Stimulated activated CD8-positive, alpha-beta memory T cell treated with anti-CD3 and anti-CD28 coated beads, Interleukin-7, amount 100 ng/mL, for 4 hours (primary cell): ENCODE measurements around the gene STX11.
"Not testable (repeated sequence)": the region's sequence is repeated elsewhere in the genome, so short reads cannot be mapped to it uniquely, and the experiment has no call there.

Experiments used
- DNase-seq, 2 donors: peaks; one replicate each; pipeline ENCODE4 v3.0.0-alpha.2; 2020; ENCODE audit warnings: low read depth in 2 of 2

The STX11 gene

DNA sequence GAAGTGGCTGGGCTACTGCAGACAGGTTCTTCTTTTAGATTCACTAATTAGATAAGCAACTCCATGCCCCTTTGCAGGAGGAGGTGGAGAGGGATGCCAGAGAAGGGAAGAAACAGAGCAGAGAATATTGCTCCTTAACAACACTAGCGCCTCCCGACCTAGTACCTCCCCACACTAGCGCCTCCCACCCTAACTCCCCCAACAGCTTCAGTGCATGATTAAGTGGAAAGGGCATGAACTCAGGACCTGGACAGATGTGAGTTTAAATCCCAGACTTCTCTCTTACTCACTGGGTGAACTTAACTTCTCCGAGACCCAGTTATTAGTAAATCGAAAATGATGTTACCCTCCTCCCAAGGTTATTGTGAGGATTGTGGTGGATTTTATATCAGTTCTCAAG is 25.7 kb downstream of the STX11 start:
- no peak for DNase-seq

DNA sequence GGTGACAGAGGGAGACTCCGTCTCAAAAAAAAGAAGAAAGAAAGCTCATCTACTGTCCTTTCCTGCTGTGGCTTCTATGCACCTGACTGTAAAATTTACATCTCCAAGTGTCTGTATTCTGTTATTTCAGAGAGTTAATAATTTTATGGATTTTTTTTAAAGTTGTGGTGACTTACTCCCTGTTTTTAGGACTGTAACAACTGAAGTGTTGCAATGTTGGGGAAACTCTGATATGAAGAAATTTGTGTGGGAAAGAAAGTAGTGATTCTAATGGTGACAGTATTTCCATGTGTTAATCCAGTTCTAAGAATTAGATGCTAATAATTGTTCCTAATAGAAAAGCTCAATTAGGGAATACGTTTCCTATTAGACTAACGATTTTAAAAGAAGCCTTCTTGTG is 27.4 kb downstream of the STX11 start:
- no peak for DNase-seq

DNA sequence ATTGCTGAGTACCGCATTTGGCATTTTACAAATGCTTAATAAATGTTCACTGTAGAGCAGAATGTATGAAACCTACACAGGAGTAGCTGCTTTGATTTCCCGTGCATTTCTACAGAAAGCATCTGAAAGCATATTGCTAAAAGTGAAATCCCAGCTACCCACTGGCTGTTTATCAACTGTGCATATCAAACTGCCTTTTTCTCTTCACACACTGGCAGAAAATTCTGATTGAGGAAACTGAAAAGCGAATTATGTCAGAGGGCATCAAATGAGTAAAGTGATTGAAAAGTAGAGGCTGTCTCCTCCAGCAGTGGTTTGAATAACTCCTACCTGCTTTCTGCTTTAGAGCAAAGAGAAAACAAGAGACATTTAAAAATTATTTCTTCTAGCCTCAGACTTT is 28.0 kb downstream of the STX11 start:
- no peak for DNase-seq

- DNase-seq = no peak
Observed at GRCh38 chr6:144179237-144179636, 28.9 kb downstream of the STX11 start.

GRCh38 chr6:144179828-144180227 is 29.5 kb downstream of the STX11 start:
- no peak for DNase-seq

GRCh38 chr6:144180354-144180753 is 30.0 kb downstream of the STX11 start:
- DNase-seq = not testable (repeated sequence)

DNA sequence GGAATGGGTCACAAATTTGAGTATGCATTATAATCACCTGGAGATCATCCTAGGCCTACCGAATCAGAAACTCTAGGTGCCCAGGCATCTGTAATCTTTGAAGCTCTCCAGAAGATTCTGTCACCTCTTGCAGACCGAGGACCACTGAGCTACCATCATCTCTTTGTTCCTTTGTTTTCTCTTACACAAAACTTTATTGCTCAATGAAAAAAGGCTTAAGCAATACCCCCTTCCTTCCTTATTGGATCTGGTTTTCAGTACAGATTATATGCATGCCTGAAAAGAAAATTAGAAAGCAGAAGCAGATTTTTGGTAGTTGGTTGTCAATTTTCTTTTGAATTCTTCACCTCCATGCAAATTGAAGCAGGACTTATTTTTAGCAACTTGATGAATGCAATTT is 31.3 kb downstream of the STX11 start:
- DNase-seq = no peak

DNA sequence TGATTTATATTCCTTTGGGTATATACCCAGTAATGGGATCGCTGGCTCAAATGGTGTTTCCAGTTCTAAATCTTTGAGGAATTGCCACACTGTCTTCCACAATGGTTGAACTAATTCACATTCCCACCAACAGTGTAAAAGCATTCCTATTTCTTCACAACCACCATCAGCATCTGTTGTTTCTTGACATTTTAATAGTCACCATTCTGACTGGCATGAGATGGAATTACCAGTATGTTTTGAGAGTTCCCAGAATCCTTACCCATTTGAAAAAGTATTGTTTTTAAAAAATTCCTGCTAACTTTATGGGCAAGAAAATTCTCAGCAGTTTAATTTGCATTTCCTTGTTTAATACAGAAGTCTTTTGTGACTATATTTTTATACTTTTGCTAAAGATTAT is 33.9 kb downstream of the STX11 start:
- DNase-seq = not testable (repeated sequence)

DNA sequence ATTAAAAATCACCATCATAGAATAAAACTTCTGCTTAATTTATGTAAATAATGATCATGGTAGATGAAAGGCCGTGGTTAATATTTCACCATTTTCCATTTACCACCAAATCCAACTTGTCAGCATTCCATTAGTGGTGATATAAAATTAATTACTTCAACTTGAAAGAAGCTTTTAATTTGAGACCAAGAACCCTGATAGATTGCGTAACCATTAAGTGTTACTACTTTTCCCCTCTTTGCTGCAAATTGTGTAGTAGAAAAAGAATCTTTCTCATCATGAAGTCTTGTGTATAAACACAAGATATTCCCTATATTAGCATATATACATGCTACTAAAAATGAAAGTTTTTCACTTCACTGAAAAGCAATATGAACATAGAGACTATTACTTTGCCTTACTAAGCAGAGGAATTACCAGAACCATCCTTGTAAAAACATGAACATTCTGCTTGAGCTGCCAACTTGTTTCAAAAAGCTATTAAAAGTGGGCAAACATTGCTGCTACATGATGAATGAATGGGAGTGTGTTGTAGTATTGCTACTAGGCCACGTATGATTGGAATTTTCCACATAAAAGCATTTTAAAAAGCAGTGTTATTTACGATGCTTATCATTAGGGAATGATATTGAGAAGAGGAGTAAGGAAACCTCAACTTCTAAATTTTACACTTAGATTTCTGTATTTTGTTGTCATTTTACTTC is 35.0 kb downstream of the STX11 start:
- DNase-seq = no peak

DNA sequence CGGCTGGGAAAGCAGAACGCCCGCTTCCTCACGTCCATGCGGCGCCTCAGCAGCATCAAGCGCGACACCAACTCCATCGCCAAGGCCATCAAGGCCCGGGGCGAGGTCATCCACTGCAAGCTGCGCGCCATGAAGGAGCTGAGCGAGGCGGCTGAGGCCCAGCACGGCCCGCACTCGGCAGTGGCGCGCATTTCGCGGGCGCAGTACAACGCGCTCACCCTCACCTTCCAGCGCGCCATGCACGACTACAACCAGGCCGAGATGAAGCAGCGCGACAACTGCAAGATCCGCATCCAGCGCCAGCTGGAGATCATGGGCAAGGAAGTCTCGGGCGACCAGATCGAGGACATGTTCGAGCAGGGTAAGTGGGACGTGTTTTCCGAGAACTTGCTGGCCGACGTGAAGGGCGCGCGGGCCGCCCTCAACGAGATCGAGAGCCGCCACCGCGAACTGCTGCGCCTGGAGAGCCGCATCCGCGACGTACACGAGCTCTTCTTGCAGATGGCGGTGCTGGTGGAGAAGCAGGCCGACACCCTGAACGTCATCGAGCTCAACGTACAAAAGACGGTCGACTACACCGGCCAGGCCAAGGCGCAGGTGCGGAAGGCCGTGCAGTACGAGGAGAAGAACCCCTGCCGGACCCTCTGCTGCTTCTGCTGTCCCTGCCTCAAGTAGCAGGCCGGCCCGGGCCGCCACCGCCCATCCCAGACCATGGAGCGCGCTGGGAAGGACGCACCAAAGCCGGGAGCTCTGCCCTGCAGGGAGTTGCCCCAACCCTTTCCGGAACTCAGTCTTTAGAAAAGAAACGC is 36.7 kb downstream of the STX11 start:
- no peak for DNase-seq

DNA sequence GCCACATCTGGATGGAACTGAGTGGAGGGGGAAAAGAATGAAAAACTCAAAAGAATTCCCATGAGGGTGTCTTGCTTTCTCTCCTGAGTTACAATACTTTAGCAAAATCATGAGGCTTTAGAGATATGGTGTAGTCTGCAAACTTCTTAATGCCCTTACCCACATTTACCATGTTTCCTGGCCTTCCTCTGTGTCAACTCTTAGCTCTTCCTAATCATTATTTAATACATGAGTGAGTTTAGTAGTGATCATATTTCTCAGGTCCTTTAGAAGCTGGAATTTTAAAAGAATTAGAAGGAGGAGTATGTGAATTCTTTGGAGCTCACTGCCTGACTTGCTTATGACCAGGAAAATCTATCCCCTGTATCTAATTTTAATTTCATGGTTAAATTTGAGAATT is 39.0 kb downstream of the STX11 start:
- DNase-seq = no peak

- DNase-seq = no peak
Observed at GRCh38 chr6:144190080-144190479, 39.8 kb downstream of the STX11 start.

DNA sequence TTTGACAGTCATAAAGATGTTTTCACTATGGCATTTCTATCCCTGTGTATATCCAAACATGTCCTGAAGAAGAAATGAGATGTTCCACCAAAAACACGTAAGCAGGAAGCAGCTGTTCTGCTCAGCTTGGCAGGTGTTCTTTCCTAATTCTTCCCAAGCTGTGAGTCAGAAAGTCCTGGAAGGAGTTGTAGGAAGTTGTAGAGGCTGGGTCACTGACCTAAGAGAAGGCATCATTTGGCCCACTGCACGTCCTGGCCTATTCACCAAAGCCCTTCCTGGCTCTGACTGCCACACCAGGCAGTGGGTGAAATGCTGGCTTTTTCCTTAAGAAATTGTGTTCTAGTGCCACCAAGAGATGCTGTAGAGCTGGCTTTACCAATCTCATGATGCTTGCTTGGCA is 40.3 kb downstream of the STX11 start:
- no peak for DNase-seq

DNA sequence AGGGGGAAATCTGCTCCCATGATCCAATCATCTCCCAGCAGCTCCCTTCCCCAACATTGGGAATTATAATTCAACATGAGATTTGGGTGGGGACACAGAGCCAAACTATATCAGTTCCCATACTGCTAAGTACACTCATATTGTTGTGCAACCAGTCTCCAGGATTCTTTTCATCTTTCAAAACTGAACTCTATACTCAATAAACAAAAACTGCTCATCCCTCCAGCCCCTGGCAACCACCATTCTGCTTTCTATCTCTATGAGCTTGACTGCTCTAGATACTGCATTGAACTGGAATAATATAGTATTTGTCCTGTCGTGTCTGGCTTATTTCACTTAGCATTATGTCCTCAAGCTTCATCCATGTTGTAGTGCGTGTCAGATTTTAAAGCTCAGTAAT is 42.9 kb downstream of the STX11 start:
- DNase-seq = no peak

- no peak for DNase-seq
Observed at GRCh38 chr6:144194293-144194810, 44.0 kb downstream of the STX11 start.

- no peak for DNase-seq
Observed at GRCh38 chr6:144195671-144196270, 45.5 kb downstream of the STX11 start.

DNA sequence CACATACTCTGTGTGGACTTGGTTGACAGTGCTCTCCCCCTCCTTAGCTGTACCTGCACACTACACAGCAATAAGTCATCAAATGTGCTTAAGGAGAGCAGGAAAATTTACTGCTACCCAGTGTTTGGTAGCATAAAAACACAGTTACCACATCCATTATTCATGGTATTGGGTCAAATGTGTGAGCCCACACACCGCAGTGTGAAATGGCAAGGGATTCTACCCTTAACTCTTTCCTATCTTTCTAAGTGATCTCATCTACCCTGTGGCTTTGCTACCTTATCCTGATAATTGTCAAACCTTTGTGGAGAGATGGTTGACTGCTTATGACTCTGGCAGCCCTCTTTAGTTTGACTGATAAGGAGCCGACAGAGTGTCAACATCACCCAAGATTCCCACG is 47.6 kb downstream of the STX11 start:
- peak in 1 of 2 donors; percentile 19 for DNase-seq

- DNase-seq = no peak
Observed at GRCh38 chr6:144202879-144203468, 52.7 kb downstream of the STX11 start.

DNA sequence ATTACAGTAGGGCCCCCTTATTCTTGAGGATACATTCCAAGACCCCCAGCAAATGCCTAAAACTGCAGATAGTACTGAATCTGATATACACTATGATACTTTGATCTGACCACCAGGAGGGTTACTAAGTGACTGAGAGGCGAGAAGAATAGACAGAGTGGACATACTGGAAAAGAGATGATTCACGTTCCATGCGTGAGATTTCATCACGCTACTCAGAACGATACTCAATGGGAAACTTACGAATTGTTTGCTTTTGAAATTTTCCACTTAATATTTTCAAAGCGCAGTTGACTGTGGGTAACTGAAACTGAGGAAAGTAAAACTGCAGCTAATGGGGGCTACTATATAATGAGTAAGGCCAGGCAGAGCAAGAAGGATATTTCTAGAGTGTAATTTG is 60.8 kb downstream of the STX11 start:
- DNase-seq = no peak

DNA sequence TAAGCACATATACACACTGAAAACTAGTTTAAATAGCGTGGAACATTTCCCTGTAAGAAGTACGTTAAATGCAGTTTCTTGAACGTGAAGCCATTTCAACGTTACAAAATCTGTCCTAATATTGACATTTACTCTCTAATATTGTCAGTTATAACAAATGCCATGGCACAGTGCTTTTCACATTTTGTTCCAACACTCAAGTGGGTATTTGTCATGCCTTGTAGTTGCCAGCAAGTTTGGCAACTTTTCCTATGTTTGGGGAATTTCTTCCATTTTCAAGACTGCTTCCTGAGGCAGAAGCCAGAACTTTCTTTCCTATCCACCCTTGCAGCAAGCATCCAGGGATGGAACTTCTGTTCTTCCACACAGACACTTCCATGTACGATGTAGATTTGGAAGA is 63.0 kb downstream of the STX11 start:
- DNase-seq = no peak

GRCh38 chr6:144214029-144214428 is 63.7 kb downstream of the STX11 start:
- DNase-seq = no peak

DNA sequence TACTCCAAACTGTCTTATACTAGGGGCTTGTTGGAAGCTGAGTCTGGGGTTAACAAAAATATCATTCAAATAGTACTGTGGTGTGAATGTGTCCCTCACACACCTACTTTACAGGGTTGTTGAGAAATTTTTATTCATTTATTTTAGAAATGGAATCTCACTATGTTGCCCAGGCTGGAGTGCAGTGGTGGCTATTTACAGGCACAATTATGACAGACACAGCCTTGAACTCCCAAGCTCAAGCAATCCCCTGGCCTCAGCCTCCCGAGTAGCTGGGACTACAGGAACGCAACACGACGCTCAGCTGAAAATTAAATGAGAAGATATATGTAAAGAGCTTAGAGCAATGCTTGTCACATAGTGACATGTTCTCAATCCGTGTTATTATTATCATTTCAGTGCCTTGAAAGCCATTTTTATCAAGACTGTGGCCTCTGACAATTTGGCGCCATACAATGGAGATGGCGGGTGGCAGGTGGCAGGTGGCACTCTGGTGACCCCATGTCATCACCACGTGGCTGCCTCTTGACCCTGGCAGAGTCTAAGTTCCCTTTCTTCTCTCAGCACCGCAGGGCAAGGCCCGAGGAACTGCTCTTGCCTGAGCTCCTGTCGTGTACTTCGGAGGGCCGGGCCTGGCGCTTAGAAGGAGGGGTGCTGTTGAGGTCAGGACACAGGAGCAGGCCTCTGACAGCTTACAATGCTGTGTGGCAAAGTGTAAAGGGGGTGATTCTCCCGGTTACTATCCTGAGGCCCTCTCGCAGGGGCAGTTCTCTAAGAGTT is 64.5 kb downstream of the STX11 start:
- no peak for DNase-seq
